Mononuclear cell (primary cell): ENCODE results near the gene ZKSCAN8. TPM values are rescaled to one million over a fixed set of nuclear protein-coding genes. Genes with fewer than 3 reads are reported as not detected.
A peak's percentile ranks its signal among the peaks of the same experiment; 100 is the strongest.

Experiments used
- H3K27me3 ChIP-seq: 2 replicates; pipeline ENCODE4 v1.6.0; 2011; ENCODE audit warnings: low read length, control low read depth; ENCODE audit not compliant: insufficient read depth
- H3K4me1 ChIP-seq: 2 replicates; pipeline ENCODE4 v1.5.1; 2011; ENCODE audit warnings: mild to moderate bottlenecking, low read length, control low read depth; ENCODE audit not compliant: insufficient read depth
- H3K4me3 ChIP-seq: 2 replicates; pipeline ENCODE4 v1.5.1; 2011; ENCODE audit warnings: mild to moderate bottlenecking, low read length, moderate library complexity
- H3K9me3 ChIP-seq: 2 replicates; pipeline ENCODE4 v1.5.1; 2011; ENCODE audit warnings: low read depth, mild to moderate bottlenecking, control low read depth, low read length
- total RNA-seq: library from RNA; depleted of rRNA; stranded (reverse); fragments of >200 nt; gene quantifications from one replicate; pipeline ENCODE4 v1.2.3, GENCODE V29; 2012

ZKSCAN8 gene
- total RNA-seq, 1 donor = 22.6 TPM

- no peaks in the 10 kb centered on the region for H3K27me3 ChIP-seq
- peaks cover 10% of the 10 kb centered on the region for H3K4me1 ChIP-seq
- no peaks in the 10 kb centered on the region for H3K9me3 ChIP-seq
- no peak overlapping the region for H3K4me3 ChIP-seq
These were observed 18.6 kb downstream of the ZKSCAN8 start for GRCh38 chr6:28160233-28160632.

- H3K4me3 ChIP-seq = peak overlapping the region; percentile 26
- H3K4me1 ChIP-seq = peaks cover 10% of the 10 kb centered on the region
- H3K27me3 ChIP-seq = no peaks in the 10 kb centered on the region
- no peaks in the 10 kb centered on the region for H3K9me3 ChIP-seq
These were observed 19.9 kb downstream of the ZKSCAN8 start for GRCh38 chr6:28161410-28162079.

- H3K9me3 ChIP-seq = no peaks in the 10 kb centered on the region
- H3K4me1 ChIP-seq = peaks cover 10% of the 10 kb centered on the region
- H3K27me3 ChIP-seq = no peaks in the 10 kb centered on the region
- H3K4me3 ChIP-seq = no peak overlapping the region
These were observed 23.9 kb downstream of the ZKSCAN8 start for GRCh38 chr6:28165563-28165962.

DNA sequence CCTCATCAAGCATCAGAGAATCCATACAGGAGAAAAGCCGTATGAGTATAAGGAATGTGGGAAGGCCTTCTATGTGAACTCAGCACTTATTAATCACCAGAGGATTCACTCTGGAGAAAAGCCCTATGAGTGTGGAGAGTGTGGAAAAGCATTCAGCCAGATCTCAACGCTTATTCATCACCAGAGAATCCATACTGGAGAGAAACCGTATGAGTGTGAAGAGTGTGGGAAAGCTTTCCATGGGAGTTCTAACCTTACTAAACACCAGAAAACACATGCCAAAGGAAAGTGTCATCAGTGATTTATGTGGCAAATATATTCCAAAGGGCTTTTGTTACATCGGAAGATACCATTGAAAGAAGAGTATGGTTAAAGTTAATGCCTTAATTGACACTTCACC lies 25.4 kb downstream of the ZKSCAN8 start:
- H3K9me3 ChIP-seq = no peaks in the 10 kb centered on the region
- no peak overlapping the region for H3K4me3 ChIP-seq
- H3K4me1 ChIP-seq = peaks cover 5% of the 10 kb centered on the region
- H3K27me3 ChIP-seq = no peaks in the 10 kb centered on the region

DNA sequence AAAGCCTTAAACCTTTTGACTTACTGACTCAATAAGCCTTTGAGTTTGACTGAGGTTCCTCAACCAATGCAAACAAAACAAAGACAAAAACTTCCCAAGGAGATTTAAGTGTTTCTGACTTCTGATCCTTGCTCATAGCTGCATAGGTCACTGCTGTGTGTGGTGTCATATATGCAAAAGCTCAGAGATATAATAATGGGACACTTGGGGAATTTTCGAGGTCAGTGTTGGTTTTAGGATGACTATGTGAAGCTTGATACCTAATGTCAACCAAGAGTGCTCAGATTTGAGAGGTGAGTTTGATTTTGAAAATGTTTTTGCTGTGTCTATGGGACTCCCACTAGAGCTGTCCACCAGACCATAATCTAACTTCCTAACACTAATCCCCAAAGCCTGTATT lies 26.2 kb downstream of the ZKSCAN8 start:
- no peaks in the 10 kb centered on the region for H3K9me3 ChIP-seq
- no peaks in the 10 kb centered on the region for H3K27me3 ChIP-seq
- no peak overlapping the region for H3K4me3 ChIP-seq
- no peaks in the 10 kb centered on the region for H3K4me1 ChIP-seq

DNA sequence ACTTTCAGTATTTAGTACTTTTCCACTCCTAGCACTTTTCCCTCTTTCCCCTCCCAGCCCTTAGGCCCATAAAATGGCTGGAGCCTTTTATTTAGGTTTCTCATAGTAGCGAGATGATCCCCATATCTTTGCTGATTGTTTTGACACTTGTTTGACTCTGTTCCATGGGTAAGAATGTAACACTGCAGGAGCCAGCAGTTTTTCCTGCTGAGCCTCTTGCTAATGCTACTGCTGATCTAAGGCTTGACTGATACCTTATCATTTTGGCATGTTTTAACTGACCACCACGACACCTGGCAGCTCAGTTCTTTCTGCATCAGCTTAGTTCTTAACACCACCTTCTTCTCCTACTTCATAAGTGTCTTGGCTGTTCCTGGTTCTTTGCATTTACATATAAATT lies 29.6 kb downstream of the ZKSCAN8 start:
- Histone ChIP-seq H3K4me1 (no peaks in the 10 kb centered on the region), H3K9me3 (peaks cover 3% of the 10 kb centered on the region), H3K27me3 (no peaks in the 10 kb centered on the region), H3K4me3 (no peak overlapping the region)

DNA sequence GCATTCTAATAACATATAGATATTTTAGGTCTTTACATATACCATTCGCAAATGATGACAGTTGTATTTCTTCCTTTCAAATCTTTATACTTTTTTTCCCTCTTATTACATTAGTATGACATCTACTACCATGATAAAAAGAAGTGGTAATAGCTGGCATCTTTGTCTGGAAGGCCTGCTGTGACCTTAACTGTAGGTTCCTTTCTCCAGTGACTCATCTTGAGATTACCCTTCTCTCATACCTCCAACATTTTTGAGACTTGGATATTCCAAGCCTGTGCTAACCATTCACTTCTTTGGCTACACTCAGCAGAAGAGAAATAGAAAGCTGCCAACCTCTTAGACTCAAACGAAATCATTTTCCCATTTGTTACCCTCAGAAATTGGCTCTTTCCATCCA lies 30.3 kb downstream of the ZKSCAN8 start:
- Histone ChIP-seq H3K4me3 (no peak overlapping the region), H3K4me1 (no peaks in the 10 kb centered on the region), H3K27me3 (no peaks in the 10 kb centered on the region), H3K9me3 (peaks cover 4% of the 10 kb centered on the region)

GRCh38 chr6:28176373-28176772 lies 34.7 kb downstream of the ZKSCAN8 start:
- peaks cover 5% of the 10 kb centered on the region for H3K27me3 ChIP-seq

GRCh38 chr6:28182255-28182654 lies 40.6 kb downstream of the ZKSCAN8 start:
- no peak overlapping the region for H3K4me3 ChIP-seq
- peaks cover 14% of the 10 kb centered on the region for H3K27me3 ChIP-seq
- H3K4me1 ChIP-seq = no peaks in the 10 kb centered on the region
- H3K9me3 ChIP-seq = peaks cover 20% of the 10 kb centered on the region

More at GRCh38 chr6:28176373-28176772, 34.7 kb downstream of the ZKSCAN8 start:
- Histone ChIP-seq H3K9me3 (peaks cover 4% of the 10 kb centered on the region), H3K4me1 (no peaks in the 10 kb centered on the region), H3K4me3 (no peak overlapping the region)

DNA sequence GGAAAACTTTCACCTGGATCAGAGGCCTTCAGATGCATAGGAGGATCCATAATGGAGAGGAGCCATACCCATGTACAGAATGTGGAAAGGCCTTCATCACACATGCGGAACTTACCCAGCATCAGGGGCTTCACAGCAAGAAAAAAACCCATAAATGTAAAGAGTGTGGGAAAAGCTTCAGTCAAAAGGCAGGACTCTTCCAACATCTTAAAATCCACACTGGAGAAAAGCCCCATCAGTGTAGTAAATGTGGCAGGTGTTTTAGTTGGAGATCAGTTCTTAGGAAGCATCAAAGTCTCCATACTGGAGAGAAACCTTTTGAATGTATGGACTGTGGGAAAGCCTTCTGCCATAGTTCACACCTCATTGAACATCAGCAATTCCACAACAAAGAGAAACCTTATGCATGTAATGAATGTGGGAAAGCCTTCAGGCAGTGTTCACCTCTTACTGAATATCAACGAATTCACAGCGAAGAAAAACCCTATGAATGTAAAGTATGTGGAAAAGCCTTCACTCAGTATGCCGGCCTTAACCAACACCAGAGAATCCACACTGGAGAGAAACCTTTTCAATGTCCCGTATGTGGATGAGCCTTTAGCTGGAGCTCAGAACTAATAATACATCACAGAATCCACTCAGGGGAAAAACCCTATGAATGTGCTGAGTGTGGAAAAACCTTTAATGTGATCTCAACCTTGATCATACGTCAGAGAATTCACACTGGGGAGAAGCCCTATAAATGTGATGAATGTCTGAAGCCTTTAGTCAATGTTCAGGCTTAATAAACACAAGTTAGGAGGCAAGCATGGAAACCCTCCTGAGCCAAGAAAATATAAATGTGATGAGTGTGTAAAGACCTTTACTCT lies 46.7 kb downstream of the ZKSCAN8 start:
- Histone ChIP-seq H3K27me3 (peaks cover 12% of the 10 kb centered on the region), H3K4me1 (no peaks in the 10 kb centered on the region), H3K9me3 (peaks cover 51% of the 10 kb centered on the region), H3K4me3 (no peak overlapping the region)

GRCh38 chr6:28200020-28200419 lies 58.3 kb downstream of the ZKSCAN8 start:
- peaks cover 64% of the 10 kb centered on the region for H3K27me3 ChIP-seq
- peaks cover 27% of the 10 kb centered on the region for H3K9me3 ChIP-seq
- no peaks in the 10 kb centered on the region for H3K4me1 ChIP-seq
- H3K4me3 ChIP-seq = no peak overlapping the region

DNA sequence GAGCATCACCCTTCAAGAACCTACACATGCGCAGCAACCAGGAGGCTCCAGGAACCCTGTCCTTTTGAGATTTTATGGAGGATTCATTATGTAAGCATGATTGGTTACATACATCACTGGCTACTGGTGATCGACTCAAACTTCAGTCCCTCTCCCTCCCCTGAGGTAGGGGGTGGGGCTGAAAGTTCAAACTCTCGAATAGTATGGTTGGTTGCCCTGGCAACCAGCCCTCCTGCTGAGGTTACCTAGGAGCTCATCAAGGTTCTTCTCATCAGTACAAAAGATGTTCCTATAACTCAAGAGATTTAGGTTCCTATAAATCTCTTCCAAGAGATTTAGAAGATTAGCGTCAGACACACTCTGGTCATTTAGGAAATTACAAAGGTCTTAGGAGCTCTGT lies 61.5 kb downstream of the ZKSCAN8 start:
- peaks cover 75% of the 10 kb centered on the region for H3K27me3 ChIP-seq
- peaks cover 13% of the 10 kb centered on the region for H3K4me1 ChIP-seq
- H3K4me3 ChIP-seq = no peak overlapping the region
- H3K9me3 ChIP-seq = peaks cover 8% of the 10 kb centered on the region

DNA sequence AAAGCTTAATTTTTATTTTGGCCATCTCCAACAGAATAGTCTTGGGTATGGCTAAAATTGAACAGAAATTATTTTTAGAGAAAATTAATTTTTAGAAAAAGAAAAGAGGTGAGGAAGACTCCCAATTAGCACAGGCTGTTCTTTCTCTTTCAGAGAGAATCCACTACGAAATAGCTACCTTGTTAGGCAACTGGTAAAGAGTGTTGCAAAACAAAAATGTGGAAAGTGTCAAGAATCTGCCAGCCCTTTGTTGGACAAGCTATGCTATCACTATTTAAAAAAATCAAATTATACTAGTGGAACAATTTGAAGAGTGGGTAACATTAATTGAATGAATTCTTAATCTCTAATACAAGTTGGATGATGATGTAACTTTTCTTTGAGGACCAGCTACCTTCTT lies 64.2 kb downstream of the ZKSCAN8 start:
- Histone ChIP-seq H3K9me3 (peaks cover 8% of the 10 kb centered on the region), H3K27me3 (peaks cover 90% of the 10 kb centered on the region), H3K4me1 (peaks cover 15% of the 10 kb centered on the region), H3K4me3 (no peak overlapping the region)

- Histone ChIP-seq H3K27me3 (peaks cover 93% of the 10 kb centered on the region), H3K9me3 (peaks cover 8% of the 10 kb centered on the region), H3K4me3 (no peak overlapping the region), H3K4me1 (peaks cover 15% of the 10 kb centered on the region)
These were observed 64.8 kb downstream of the ZKSCAN8 start for GRCh38 chr6:28206527-28206926.

GRCh38 chr6:28206928-28207509 lies 65.3 kb downstream of the ZKSCAN8 start:
- H3K27me3 ChIP-seq = peaks cover 93% of the 10 kb centered on the region
- no peak overlapping the region for H3K4me3 ChIP-seq
- H3K4me1 ChIP-seq = peaks cover 19% of the 10 kb centered on the region
- H3K9me3 ChIP-seq = peaks cover 8% of the 10 kb centered on the region
